HG03565 (cell line): ENCODE measurements around the gene THEMIS.

Experiments used
- ATAC-seq: cut with Tn5 transposase; IDR thresholded peaks from one replicate; pipeline ENCODE4 v1.9.1; 2021; ENCODE audit warnings: mild to moderate bottlenecking, moderate library complexity; ENCODE audit not compliant: unreplicated experiment

Gene THEMIS

GRCh38 chr6:127860723-127861122, 40.1 kb downstream of the THEMIS start:
- ATAC-seq = no peak

- ATAC-seq = no peak
Observed at GRCh38 chr6:127859956-127860355, 40.9 kb downstream of the THEMIS start.

GRCh38 chr6:127858727-127859391, 42.0 kb downstream of the THEMIS start:
- ATAC-seq = no peak

GRCh38 chr6:127857051-127857637, 43.7 kb downstream of the THEMIS start:
- ATAC-seq = no peak

DNA sequence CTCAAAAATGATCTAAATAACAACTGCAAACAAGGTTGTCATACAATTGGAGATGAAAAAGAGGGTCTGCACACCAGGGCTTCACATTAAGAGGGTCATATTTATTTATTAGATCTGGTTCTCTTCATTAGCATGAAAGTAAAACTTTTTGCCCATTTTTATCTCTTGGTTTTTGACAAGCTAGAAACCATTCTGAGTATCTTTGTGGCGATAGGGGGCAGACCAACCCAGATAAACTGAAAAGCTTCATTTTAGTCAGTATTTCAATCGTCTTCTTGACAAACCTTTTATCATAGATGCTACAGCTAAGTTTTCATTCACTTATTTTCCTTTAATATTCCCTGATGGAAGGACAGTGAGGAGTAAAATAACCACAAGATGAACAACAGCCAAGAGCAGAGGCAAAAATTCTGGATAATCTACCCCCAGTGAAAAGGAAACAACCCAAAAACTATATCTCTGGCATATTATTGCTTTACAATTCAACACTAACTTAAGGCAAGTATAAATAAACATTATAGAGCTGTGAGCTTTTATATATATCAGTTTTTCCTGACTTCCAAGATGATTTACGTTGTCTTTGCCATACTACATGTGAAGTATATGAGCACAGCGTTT, 45.2 kb downstream of the THEMIS start:
- ATAC-seq = no peak

DNA sequence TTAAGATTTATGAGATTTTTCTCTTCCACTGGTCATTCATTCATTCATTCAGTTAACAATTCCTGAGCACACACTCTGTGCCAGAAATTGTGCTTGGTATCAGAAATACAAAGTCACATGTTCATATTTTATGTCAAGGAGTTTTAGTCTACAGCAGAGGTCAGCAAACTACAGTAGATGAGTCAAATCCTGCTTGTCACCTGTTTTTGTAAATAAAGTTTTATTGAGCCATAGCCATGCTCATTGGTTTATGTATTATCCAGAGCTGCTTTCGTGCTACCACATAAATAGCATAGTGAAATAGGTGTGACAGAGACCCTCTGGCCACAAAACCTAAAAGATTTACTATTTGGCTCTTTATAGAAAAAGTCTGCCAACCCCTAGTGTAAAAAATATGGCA, 46.8 kb downstream of the THEMIS start:
- no peak for ATAC-seq

GRCh38 chr6:127851197-127851596, 49.7 kb downstream of the THEMIS start:
- no peak for ATAC-seq

DNA sequence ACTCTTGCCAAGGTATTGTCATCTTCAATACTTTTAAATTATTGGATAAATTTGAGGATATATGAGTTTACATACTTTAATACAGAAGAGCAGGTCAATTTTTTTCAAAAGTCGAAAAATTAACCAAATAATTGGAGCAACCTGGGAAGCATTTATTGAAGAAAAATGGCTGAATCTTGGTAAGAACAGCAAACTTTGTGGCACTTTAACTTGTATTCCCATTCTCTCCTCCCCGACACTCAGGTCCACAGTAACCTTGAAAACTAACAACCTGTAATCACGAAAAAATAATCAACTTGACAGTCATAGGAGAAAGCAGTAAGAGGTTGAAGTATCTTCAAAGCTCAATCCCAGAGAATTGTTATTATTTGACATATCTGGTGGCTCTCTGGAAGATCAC, 55.6 kb downstream of the THEMIS start:
- no peak for ATAC-seq

- ATAC-seq = no peak
Observed at GRCh38 chr6:127844529-127844928, 56.3 kb downstream of the THEMIS start.

- ATAC-seq = no peak
Observed at GRCh38 chr6:127843582-127843981, 57.3 kb downstream of the THEMIS start.

DNA sequence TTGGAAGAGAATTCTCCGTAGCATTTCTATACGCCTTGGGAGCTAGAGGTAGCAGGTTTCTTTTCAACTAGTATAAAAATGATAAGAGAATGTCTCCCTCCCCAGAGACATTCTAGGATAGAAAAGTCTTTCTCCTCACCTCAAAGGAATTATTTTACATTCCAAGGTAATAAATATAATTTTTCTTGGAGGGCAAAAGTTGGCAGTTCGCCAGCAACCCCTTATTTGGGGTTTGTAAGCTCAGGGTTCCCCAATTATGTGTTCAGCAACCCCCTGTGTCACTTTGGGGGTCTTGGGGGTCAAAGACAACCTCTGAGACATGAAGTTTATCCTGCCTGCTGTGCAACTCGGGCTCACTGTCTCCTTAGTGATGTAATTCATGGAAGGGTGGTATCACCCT, 58.3 kb downstream of the THEMIS start:
- ATAC-seq = no peak

DNA sequence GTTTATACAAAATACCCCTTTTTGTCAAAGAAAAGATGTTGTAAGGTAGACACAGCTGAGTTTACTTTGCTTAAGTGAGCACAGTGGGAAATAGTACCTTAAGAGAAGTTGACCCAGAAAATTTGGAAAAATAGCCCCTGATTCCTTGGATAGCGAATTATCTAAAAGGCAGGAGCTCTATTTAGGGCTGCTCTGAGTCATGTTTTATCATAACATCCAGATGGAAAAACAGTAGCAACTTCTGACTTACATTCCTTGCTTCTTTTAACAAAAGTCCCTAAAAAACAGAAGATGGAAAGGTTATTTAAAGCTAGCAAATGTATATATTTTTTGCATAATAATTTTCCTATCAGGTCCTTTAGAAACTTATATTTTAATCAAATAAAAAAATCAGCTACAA, 59.0 kb downstream of the THEMIS start:
- ATAC-seq = no peak

GRCh38 chr6:127834136-127834535, 66.7 kb downstream of the THEMIS start:
- no peak for ATAC-seq

- no peak for ATAC-seq
Observed at GRCh38 chr6:127833336-127833735, 67.5 kb downstream of the THEMIS start.

- ATAC-seq = no peak
Observed at GRCh38 chr6:127832381-127832780, 68.5 kb downstream of the THEMIS start.

DNA sequence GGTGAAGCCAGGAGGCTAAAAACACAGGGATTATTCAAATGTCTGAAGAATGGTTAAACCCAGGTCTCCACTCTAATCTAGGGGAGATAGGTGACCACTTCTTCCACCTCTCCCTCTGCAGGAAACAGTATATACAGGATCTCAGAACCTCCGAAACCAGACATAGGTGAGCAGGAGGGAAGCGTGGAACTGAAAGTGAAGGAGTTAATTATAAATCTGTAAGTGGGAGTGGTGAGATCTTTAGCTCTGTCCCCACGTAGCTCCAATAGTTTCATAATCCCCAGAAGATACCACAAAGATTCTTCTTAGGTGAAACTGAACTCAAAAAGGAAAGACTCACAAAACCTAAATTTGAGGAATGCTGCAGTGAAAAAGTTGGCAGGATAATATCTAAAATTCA, 76.8 kb downstream of the THEMIS start:
- ATAC-seq = no peak

- no peak for ATAC-seq
Observed at GRCh38 chr6:127821431-127821830, 79.4 kb downstream of the THEMIS start.

DNA sequence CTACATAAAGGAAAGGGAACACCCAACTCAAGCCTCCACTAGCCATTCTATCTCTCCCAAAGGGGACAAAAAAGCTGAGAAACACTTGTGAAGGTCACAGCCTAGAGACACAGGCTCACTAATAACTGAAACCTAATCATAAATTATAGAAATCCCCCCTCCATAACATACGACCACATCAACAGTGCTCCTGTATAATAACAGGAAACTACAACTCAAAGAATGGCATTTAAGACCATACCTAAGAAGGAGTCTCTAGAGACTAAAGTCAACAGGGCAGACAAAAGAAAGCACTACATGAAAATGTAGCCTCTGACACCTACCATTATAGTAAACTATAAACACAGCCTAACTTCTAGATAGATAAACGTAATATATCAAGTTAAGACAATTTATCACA, 82.7 kb downstream of the THEMIS start:
- ATAC-seq = no peak

DNA sequence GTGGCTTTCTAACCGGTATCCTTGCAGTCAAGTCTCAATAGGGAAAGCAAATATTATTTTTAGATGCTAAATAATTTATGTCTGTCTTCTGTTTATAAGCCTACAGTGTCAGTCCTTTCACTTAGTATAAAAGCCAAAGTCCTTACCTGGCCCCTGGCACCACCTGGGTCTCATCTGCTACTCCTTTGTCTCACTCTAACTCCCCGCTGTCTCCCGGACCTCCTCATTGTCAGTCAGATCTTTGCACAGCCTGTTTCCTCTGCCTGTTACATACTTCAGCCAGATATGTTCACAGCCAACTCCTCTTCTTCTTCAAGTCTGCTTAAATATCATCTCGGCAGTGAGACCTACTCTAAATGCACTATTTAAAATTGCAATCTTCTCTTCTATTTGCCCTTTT, 84.2 kb downstream of the THEMIS start:
- no peak for ATAC-seq

DNA sequence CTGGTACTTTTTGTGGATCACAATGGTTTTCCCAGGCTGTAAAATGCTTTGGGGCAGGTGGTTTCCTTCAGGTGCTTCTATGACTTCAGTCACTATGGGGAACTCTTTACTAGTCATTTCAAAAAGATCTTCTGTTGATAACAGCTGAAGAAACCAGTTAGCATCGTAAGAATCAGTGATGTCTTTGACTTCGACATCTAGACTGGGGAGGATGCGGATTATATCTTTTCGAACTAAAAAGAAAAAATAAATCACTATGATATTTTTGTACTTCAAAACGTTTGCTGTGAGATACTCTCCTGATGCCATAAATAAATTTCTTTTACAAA, 87.2 kb downstream of the THEMIS start:
- ATAC-seq = no peak

DNA sequence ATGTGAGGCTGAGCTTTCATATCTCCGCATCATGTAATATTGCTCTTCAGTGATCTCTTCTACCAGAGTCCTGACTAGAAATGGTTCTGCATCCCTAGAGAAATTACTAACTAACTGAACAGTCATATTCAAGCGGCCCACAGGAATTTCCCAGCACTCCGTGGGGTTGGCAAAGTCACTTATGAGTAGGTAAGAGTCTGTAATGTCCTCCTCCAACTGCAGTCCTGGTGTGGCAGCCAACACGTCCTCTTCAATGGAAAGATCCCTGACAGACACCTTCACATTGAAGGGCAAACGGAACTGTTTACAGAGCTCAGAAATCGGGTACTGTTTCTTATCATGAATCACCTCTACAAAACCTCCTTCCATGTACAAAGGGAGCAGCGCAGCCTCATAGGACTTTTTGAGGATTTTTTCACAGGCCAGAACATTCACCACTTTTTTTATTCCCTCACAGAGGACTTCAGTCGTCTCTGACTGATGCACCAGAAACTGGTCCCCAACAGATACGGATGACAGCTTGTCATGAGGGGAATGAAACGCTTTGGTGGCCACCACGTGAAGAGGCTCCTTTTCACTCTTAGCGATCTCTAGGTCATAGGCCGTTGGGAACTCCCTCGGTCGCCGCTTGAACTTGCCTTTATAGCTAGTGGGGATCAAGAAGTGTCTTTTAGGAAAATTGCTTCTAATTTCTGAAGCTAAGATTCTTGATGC, 87.7 kb downstream of the THEMIS start:
- no peak for ATAC-seq
